ENCODE measurements around the gene UBE2L5.
"Not testable (repeated sequence)": the region's sequence is repeated elsewhere in the genome, so short reads cannot be mapped to it uniquely, and the experiment has no call there.

Gene UBE2L5

DNA sequence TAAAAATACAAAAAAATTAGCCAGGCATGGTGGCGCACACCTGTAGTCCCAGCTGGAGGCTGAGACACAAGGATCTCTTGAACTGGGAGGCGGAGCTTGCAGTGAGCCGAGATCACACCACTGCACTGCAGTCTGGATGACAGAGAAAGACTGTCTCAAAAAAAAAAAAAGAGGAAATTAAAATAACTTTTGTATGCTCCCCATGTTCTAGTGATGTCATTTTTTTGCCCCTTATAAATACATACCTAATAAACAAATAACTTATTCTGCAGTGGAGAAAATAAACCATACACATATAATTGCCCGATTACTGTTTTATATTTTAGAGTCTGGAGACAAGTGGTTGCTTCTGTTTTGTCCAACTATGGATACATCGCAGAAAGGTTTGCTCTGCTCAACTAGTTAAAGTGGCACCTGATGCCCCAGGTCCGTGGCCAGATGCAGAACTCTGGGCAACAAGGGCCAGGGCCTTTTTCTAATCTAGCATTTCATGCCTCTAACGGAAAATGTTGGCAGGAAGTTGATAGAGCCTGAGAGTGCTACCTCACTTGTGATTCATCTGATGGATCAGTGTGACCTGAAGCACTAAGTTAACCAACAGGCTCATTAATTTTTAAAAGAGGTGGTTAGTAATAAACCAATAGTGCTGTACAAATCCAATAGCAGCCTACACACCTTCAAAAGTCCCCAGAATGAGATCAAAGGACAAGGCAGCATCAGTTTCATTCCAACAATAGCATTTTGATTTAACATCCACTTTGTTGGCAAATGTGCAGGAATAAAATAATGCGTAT is 18.8 kb downstream of the UBE2L5 start:
- DNase-seq, result no peak

- no peak for DNase-seq
Observed at GRCh38 chr13:30442926-30443325, 20.6 kb downstream of the UBE2L5 start.

DNA sequence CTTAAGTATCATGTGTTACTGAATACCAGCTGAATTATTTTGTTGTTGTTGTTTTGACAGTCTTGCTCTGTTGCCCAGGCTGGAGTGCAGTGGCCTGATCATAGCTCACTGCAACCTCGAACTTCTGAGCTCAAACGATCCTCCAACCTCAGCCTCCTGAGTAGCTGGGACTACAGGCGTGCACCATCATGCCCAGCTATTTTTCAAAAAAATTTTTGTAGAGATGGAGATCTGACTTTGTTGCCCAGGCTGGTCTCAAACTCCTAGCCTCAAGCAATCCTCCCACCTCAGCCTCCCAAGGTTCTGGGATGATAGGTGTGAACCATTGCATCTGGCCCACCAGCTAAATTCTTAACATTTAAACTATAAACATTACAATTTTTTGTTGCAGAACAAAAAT is 21.2 kb downstream of the UBE2L5 start:
- not testable (repeated sequence) for DNase-seq

- DNase-seq, result no peak
Observed at GRCh38 chr13:30443957-30444404, 21.7 kb downstream of the UBE2L5 start.

DNA sequence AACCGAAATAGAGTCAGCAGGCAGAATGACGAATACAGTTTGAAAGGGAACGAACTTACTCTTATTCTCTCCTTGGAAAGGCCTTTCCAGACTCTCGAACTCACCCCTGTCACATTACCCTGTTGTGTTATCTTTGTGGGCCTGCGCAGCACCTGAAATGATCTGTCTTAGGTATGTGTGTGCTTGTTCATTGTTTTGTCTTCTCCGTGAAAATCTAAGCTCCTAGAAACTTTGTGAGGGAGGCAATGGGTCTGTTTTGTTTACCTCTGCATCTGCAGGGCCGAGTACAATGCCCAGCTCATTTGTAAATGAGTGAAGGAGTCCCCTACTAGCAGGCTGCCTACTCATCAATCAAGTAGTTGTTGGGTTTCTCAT is 23.8 kb downstream of the UBE2L5 start:
- DNase-seq, result peak; percentile 49

GRCh38 chr13:30448441-30448840 is 26.1 kb downstream of the UBE2L5 start:
- no peak for DNase-seq

GRCh38 chr13:30450066-30450465 is 27.8 kb downstream of the UBE2L5 start:
- DNase-seq, result no peak

DNA sequence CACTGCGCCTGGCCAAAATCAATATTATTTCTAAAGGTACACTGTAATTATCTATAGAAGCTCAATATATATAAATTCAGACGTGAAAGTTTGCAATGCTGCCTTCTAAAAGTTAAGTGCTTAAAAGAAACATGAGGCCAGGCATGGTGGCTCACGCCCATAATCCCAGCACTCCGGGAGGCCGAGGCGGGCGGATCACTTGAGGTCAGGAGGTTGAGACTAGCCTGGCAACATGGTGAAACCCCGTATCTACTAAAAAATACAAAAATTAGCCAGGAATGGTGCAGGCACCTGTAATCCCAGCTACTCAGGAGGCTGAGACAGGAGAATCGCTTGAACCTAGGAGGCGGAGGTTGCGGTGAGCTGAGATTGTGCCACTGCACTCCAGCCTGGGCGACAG is 29.2 kb downstream of the UBE2L5 start:
- DNase-seq, result not testable (repeated sequence)

GRCh38 chr13:30453727-30454126 is 31.4 kb downstream of the UBE2L5 start:
- no peak for DNase-seq

DNA sequence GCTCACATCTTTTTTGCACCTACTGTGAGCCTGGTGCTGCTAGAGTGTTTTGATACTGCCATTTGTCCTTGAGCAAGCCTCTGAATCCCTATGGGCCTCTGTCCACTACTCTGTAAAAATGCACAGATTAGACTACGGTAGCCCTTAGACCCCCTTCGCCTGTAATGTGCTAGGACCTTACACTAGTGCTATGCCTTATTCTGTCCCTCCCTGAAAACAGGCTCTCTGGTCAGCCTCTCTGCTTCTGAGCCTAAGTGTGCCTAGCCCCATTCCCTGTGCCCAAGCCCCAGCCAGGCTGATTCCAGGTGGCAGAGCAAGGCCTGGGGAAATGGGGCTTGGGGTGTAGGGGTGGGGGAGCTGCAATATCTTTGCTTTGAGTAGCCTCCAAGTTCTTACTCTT is 32.7 kb downstream of the UBE2L5 start:
- no peak for DNase-seq

- no peak for DNase-seq
Observed at GRCh38 chr13:30456290-30456689, 34.0 kb downstream of the UBE2L5 start.

- DNase-seq, result no peak
Observed at GRCh38 chr13:30457306-30457891, 35.1 kb downstream of the UBE2L5 start.

DNA sequence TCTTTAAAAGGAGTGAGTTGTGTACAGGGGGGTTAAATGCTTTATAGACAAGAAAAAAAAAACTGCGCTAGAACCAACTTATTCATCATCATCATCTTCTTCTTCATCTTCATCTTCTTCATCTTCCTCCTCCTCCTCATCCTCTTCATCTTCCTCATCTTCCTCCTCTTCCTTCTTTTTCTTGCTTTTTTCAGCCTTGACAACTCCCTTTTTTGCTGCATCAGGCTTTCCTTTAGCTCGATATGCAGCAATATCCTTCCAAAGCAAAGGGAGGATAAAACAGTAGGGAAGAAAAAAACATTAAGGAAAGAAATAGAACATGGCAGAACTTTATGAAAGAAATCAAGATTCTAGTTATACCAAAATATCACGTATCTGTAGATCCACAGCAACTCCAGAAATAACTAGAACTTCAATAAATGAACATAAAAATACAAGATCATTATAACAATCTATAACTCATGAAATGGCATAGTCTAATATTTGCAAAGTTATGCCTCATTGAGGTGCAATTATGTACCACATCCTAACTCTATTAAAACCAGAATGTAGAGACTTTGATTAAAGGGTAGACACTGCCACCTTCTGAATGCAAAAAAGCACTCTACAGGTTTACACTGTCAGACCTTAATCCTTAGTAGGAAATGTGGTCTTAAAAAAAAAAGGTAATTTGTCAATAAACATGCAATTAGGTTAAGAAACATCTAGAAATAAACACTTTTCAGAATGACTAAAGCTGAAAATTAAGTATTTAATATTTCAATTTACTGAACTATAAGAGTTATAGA is 39.2 kb downstream of the UBE2L5 start:
- DNase-seq, result peak; percentile 8

DNA sequence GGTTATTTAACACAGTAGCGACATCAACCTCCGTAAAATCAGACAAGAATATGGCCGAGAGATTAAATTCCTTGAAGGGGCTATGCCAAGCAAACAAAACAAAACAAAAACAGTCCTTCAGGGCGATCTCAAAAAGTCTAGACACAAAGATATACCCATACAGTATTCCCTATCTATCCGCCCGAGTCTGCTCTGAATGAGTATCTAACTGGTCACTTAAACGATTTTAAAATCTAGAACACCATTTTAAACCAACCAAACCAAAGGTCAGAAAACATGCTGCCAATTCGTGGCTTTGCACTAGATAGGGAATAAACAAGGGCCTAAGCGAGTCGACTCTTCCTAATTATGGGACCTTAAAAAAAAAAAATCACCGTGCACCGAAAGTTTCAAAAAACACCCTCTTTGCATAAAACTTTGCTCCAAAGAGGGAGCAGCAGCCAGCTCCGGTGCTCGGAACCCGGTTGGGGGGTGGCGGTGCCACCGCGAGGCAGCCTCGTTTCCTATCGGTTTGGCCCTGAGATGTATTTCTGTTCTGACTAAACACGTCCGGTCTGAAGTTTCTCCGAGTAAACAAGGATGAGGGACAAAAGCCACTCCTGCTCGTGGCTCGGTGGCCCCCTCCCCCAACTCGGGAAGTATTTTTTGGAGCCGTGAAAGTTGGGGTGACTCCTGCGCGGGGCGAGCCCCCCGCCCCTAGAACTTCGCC is 41.6 kb downstream of the UBE2L5 start:
- peak; percentile 17 for DNase-seq

DNA sequence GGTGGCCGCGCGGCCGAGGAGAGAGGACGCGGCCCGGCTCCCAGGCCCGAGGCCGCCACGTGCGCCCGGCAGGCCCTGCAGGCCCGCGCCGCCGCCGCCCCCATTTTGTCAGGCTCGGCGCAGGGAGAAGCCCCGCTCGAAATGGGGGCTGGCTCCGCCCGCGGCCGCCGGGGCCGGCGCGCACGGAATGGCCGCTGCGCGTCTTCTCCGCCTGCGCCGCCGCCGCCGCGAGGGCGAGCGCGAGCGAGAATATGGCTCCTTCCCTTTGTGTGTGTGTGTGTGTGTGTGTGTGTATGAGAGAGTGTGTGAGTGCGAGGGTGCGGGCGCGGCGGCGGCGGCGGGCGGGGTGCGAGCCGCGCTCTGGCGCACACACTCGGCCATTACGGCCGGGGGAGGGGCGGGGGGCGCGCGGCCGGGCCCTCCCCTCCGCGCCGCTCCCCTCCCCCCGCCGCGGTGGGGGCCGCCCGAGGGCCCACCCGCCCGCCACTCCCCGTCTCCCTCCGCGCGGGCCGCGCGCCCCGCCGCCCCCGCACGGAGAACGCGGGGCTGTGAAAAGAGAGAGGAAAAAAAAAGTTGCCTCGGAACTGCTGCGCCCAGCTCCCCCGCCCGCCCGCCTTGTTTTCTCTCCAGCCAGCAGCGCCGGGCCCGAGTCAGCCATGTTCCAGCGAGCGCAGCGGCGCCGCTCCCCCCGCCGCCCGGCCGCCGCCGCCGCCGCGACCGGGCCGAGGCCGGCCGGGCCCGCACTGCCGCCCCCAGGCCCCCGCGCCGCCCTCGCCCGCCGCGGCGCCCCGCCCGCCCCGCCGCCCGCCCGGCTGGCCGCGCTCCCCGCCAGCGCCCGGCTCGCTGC is 42.4 kb downstream of the UBE2L5 start:
- peak; percentile 74 for DNase-seq

GRCh38 chr13:30465343-30465592 is 43.0 kb downstream of the UBE2L5 start:
- DNase-seq, result no peak

DNA sequence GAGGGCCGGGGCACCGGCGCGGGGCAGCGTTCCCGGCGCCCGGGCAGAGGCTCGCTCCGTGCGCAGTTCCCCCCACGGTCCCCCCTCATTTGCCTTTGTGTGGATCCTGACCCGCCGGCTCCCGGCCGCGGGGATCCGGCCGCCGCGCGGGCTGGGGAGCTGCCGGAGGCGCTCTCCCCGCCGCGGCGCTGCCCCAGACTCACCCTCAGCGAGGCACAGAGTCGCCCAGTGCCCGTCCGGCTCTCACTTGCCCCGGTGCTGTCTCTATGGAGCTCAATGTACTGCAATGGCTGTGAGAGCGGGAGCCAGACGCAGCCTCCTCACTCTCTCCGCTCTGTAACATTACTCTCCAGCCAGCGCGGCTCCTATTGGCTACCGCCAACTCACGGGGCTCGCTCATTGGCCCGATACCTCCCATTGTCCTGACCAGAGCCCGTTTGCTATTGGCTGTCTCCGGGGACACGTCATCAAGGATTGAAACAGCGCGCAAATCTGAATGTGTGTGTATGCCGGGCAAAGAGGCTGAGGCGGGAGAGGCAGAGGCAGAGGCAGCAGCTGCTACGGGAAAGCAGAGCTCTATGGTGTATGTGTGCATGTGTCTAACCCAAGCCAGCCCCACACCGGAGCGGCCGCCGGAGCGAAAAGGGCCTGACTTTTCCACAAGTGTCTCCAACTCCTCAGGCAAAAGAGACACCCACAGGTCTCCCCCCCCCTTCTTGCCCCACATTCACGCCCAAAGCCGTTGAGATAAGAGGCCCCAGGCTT is 43.5 kb downstream of the UBE2L5 start, which contains the start of gene HMGB1:
HMGB1 (minus strand) TSS at position 344 of the 765 bp plus-strand sequence. CDS start 2,256 bp downstream, outside the sequence.
- DNase-seq, result peak; percentile 96

DNA sequence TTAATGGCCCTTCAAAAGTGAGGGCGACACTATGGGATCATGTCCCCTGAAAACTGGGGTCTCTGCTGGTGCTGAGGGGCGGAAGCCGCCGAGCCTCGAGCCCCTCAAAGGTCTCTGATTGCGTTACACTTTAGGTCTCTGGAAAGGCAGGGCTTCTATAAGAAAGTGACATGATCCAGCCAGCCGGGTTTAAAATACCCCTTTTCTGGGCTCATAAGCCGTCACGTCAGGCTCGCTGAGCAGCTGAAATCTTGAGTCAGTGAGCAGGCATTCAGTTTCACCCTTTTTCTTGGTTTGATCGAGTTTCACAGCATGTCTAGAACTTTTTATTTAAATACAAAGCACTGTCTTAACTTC is 44.0 kb downstream of the UBE2L5 start:
- no peak for DNase-seq

GRCh38 chr13:30466841-30467252 is 44.6 kb downstream of the UBE2L5 start:
- DNase-seq, result no peak

DNA sequence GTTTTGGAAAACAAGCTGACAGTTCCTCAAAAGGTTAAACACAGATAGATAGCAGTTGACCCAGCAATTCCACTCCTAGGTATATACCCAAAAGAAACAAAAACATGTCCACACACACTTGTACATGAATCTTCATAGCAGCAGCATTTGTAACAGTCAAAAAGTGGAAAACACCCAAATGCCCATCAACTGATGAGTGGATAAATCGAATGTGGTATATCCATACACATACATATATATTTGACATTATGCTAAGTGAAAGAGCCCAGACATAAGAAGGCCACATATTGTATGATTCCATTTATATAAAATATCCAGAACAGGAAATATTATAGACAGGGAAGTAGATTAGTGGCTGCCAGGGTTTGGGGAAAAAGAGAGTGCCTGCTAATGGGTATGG is 51.4 kb downstream of the UBE2L5 start:
- DNase-seq, result no peak

- no peak for DNase-seq
Observed at GRCh38 chr13:30477346-30478195, 55.3 kb downstream of the UBE2L5 start.
